ENCODE measurements around the gene PACRG. TPM values are rescaled to one million over a fixed set of nuclear protein-coding genes. Genes with fewer than 3 reads are reported as not detected.

Gene PACRG
- total and polyA plus RNA-seq, 2 experiments from 2014 or later = 0.17 to 0.68 TPM

- H3K4me3 Mint-ChIP-seq = no peak overlapping the region
Observed at GRCh38 chr6:162970246-162970645, 242.5 kb downstream of the PACRG start.

More at GRCh38 chr6:162970246-162970645, 242.5 kb downstream of the PACRG start:
- DNase-seq (ENCODE audit: low spot score) = no peak
- Histone ChIP-seq H2AFZ (no peak overlapping the region), H3K36me3 (ENCODE audit: insufficient read depth) (no peaks in the 10 kb centered on the region), H3K79me2 (replicated peaks; ENCODE audit: insufficient read depth) (no peaks in the 10 kb centered on the region), H3K4me1 (ENCODE audit: insufficient read depth) (no peaks in the 10 kb centered on the region), H4K20me1 (replicated peaks; ENCODE audit: insufficient read depth) (no peaks in the 10 kb centered on the region), H3K27me3 (ENCODE audit: insufficient read depth) (no peaks in the 10 kb centered on the region), H3K4me3 (no peak overlapping the region), H3K4me2 (no peak overlapping the region), H3F3A (replicated peaks; ENCODE audit: low read depth) (no peaks in the 10 kb centered on the region), H3K9me2 (ENCODE audit: insufficient read depth) (0 out of 2 replicates have a peak, but pooled peaks cover 4% of the 10 kb centered on the region), H3K27ac (ENCODE audit: low read depth) (no peak overlapping the region)
- Mint-ChIP-seq H3K36me3 (ENCODE audit: low read depth) (no peaks in the 10 kb centered on the region), H3K9me3 (no peaks in the 10 kb centered on the region), H3K27me3 (ENCODE audit: insufficient read depth, low read depth, poor library complexity) (no peaks in the 10 kb centered on the region), H3K4me1 (no peaks in the 10 kb centered on the region), H3K27ac (no peak overlapping the region)
- no peak for ATAC-seq
- TF ChIP-seq JUNB (IDR thresholded peaks at IDR 0.05; ENCODE audit: unreplicated experiment) (no peak), ZNF114 (CRISPR knock-in tag; IDR thresholded peaks at IDR 0.05) (no peak), CTCF (conservative IDR thresholded peaks at IDR 0.05; ENCODE audit: low read depth in 2 of 2) (no peak), STAT1 (IDR thresholded peaks at IDR 0.05; ENCODE audit: unreplicated experiment) (no peak), ETS1 (IDR thresholded peaks at IDR 0.05) (no peak), NANOG (IDR thresholded peaks at IDR 0.05; ENCODE audit: borderline replicate concordance) (no peak), ZNF331 (CRISPR knock-in tag; IDR thresholded peaks at IDR 0.05; ENCODE audit: low read depth) (no peak), ZNF462 (CRISPR knock-in tag; IDR thresholded peaks at IDR 0.05) (no peak), EZH2 (IDR thresholded peaks at IDR 0.05; ENCODE audit: low read depth, unreplicated experiment) (no peak)
